ENCODE measurements around the gene MKKS.

- no peak for TF ChIP-seq CTCF (IDR thresholded peaks at IDR 0.05; ENCODE audit: borderline replicate concordance, extremely low read depth, low read length, poor library complexity, severe bottlenecking)
- no peak for TF ChIP-seq EZH2 (IDR thresholded peaks at IDR 0.05; ENCODE audit: borderline replicate concordance, low read depth, low read length, severe bottlenecking)
Observed at GRCh38 chr20:10367943-10368701, 65.9 kb downstream of the MKKS start.
